Spleen (tissue), 7 donors: ENCODE measurements around the gene ENOPH1.

Source experiments
- POLR2A ChIP-seq, 3 donors: fragments of 450-650 bp; IDR thresholded peaks; one replicate each; pipeline ENCODE4 v1.5.1; 2017; ENCODE audit warnings: antibody characterized with exemption in 3 of 3, mild to moderate bottlenecking in 1 of 3
- POLR2AphosphoS5 ChIP-seq, 3 donors: sonication (generic); formaldehyde crosslinking; IDR thresholded peaks; one replicate each; pipeline ENCODE4 v1.5.1; 2017; ENCODE audit warnings: antibody characterized with exemption in 3 of 3
- TF ChIP-seq, protein P1 (sequence below), 11 experiments: fragments of 200-600 bp in 7 of 11; fragments of 450-650 bp in 4 of 11; sonication (generic) in 4 of 11; IDR thresholded peaks in 8 of 11; conservative IDR thresholded peaks in 3 of 11; 1 replicate in 7 of 11; 2 replicates in 4 of 11; pipeline versions ENCODE4 v1.4.0 to v1.8.0; 2016 to 2021; ENCODE audit warnings: antibody characterized with exemption in 11 of 11, inconsistent platforms in 4 of 11, mild to moderate bottlenecking in 1 of 11
- donor health status: DM: no; HTN: no; CAD: no; lungs with moderate emphysema.
- donor health status: DM: no; HTN: no; CAD: no.
- donor health status: DM: no; HTN: no; CAD: no.

GRCh38 chr4:82489987-82490386 lies 59.6 kb downstream of the ENOPH1 start:
- TF ChIP-seq, protein P1, sequence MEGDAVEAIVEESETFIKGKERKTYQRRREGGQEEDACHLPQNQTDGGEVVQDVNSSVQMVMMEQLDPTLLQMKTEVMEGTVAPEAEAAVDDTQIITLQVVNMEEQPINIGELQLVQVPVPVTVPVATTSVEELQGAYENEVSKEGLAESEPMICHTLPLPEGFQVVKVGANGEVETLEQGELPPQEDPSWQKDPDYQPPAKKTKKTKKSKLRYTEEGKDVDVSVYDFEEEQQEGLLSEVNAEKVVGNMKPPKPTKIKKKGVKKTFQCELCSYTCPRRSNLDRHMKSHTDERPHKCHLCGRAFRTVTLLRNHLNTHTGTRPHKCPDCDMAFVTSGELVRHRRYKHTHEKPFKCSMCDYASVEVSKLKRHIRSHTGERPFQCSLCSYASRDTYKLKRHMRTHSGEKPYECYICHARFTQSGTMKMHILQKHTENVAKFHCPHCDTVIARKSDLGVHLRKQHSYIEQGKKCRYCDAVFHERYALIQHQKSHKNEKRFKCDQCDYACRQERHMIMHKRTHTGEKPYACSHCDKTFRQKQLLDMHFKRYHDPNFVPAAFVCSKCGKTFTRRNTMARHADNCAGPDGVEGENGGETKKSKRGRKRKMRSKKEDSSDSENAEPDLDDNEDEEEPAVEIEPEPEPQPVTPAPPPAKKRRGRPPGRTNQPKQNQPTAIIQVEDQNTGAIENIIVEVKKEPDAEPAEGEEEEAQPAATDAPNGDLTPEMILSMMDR (IDR thresholded peaks at IDR 0.05 in 8 of 11, conservative IDR thresholded peaks at IDR 0.05 in 3 of 11) = no peak
- no peak for TF ChIP-seq POLR2AphosphoS5 (IDR thresholded peaks at IDR 0.05)
- TF ChIP-seq POLR2A (IDR thresholded peaks at IDR 0.05) = no peak
